ENCODE data around the gene RNF186. TPM values are rescaled to one million over a fixed set of nuclear protein-coding genes. Genes with fewer than 3 reads are reported as not detected.

The RNF186 gene
- polyA plus RNA-seq, 1 donor: 18.8 TPM

DNA sequence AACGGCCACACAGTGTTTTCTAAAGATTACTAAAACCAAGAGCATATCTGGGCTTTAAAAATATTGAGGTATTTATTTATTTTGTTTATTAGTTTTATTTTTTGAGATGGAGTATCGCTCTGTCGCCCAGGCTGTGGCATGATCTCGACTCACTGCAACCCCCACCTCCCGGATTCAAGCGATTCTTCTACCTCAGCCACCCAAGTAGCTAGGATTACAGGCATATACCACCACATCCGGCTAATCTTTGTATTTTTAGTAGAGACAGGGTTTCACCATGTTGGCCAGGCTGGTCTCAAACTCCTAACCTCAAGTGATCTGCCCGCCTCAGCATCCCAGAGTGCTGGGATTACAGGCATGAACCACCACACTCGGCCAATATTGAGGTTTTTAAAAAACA, 39.3 kb downstream of the RNF186 start:
- Histone ChIP-seq H3K36me3 (ENCODE audit: control insufficient read depth, insufficient read depth, low read length) (peaks cover 7% of the 10 kb centered on the region), H3K27me3 (ENCODE audit: control insufficient read depth, insufficient read depth, low read length) (no peaks in the 10 kb centered on the region), H3K9me3 (ENCODE audit: control insufficient read depth, low read depth, low read length) (no peaks in the 10 kb centered on the region), H3K4me1 (ENCODE audit: control insufficient read depth, insufficient read depth, low read length) (no peaks in the 10 kb centered on the region), H3K4me3 (ENCODE audit: low read length) (no peak overlapping the region), H3K27ac (ENCODE audit: low read length) (no peak overlapping the region)
- DNase-seq: no peak
- WGBS (ENCODE audit: insufficient coverage, low lambda C conversion rate): 92% methylated on average over 4 of the region's 9 CpGs

DNA sequence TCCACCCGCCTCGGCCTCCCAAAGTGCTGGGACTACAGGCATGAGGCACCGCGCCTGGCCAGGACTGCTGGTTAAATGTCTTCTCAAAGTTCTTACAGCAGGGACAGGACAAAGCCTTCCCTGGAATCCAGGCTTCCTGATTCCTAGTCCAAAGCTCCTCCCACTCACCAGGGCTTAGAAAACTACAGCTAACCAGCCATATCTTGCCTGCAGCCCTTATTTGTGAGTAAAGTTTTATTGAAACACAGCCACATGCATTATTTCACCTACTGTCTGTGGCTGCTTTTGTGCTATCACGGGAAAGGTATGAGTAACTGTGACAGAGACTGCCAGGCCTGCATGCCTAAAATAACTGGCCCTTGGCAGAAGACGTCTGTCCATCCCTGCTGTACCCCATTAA, 39.8 kb downstream of the RNF186 start:
- Histone ChIP-seq H3K27me3 (ENCODE audit: control insufficient read depth, insufficient read depth, low read length) (no peaks in the 10 kb centered on the region), H3K27ac (ENCODE audit: low read length) (no peak overlapping the region), H3K9me3 (ENCODE audit: control insufficient read depth, low read depth, low read length) (no peaks in the 10 kb centered on the region), H3K36me3 (ENCODE audit: control insufficient read depth, insufficient read depth, low read length) (peaks cover 4% of the 10 kb centered on the region), H3K4me3 (ENCODE audit: low read length) (no peak overlapping the region), H3K4me1 (ENCODE audit: control insufficient read depth, insufficient read depth, low read length) (no peaks in the 10 kb centered on the region)
- DNase-seq: no peak
- WGBS (ENCODE audit: insufficient coverage, low lambda C conversion rate): no CpG with 5 or more reads among the region's 6 CpGs

DNA sequence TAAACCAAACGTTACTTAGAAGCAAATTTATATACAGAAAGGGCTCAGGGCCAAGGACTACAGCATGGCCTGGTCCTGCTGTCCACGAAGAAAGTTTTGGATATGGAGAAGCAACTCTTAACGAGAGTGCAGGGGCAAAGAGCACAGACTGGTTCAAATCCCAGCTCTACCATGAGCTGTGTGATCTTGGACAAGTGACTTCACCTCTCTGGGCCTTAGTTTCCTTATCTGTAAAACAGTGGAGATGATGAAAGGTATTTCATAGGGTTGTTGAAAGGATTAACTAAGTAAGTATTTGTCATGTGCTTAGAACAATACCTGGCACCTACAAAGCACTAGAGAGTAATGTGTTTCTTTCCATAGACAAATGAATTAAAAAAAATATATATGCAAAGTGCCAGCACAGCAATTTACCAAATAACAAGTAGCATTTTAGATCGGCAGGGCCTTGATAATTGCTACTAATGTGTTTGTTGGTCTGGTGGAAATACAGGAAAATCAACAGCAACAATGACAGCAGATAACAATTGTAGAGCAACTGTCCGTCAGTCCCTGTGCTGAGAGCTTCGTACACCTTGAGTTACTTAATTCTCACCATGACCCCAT, 40.8 kb downstream of the RNF186 start:
- H3K9me3 ChIP-seq (ENCODE audit: control insufficient read depth, low read depth, low read length): no peaks in the 10 kb centered on the region
- H3K36me3 ChIP-seq (ENCODE audit: control insufficient read depth, insufficient read depth, low read length): peaks cover 5% of the 10 kb centered on the region
- no peaks in the 10 kb centered on the region for H3K27me3 ChIP-seq (ENCODE audit: control insufficient read depth, insufficient read depth, low read length)
- no peak overlapping the region for H3K27ac ChIP-seq (ENCODE audit: low read length)
- DNase-seq: no peak
- 80% methylated on average over 1 of the region's 6 CpGs for WGBS (ENCODE audit: insufficient coverage, low lambda C conversion rate)
- H3K4me1 ChIP-seq (ENCODE audit: control insufficient read depth, insufficient read depth, low read length): no peaks in the 10 kb centered on the region
- H3K4me3 ChIP-seq (ENCODE audit: low read length): no peak overlapping the region

DNA sequence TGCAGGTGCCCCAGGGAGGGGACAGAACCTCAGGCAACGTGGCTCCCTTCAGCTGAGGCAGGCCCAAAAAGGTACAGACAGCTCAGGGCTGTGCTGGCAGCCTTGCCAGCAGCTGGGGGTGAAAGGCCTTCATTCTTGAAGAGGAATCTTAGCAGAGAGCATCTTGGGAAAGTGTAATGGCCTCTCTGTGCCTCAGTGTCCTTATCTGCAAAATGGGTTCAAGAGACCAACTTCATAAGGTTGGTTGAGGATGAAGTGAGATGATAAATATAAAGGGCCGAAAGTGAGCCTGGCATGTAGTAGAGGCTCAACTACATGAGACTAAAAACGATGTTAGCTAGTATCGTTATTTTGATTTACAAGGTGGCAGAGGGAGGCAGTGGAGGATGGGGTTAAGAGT, 41.6 kb downstream of the RNF186 start:
- DNase-seq: no peak
- H3K4me3 ChIP-seq (ENCODE audit: low read length): no peak overlapping the region
- peaks cover 5% of the 10 kb centered on the region for H3K36me3 ChIP-seq (ENCODE audit: control insufficient read depth, insufficient read depth, low read length)
- no peak overlapping the region for H3K27ac ChIP-seq (ENCODE audit: low read length)
- no peaks in the 10 kb centered on the region for H3K27me3 ChIP-seq (ENCODE audit: control insufficient read depth, insufficient read depth, low read length)
- no peaks in the 10 kb centered on the region for H3K4me1 ChIP-seq (ENCODE audit: control insufficient read depth, insufficient read depth, low read length)
- no peaks in the 10 kb centered on the region for H3K9me3 ChIP-seq (ENCODE audit: control insufficient read depth, low read depth, low read length)
- 90% methylated on average over 2 of the region's 4 CpGs for WGBS (ENCODE audit: insufficient coverage, low lambda C conversion rate)

DNA sequence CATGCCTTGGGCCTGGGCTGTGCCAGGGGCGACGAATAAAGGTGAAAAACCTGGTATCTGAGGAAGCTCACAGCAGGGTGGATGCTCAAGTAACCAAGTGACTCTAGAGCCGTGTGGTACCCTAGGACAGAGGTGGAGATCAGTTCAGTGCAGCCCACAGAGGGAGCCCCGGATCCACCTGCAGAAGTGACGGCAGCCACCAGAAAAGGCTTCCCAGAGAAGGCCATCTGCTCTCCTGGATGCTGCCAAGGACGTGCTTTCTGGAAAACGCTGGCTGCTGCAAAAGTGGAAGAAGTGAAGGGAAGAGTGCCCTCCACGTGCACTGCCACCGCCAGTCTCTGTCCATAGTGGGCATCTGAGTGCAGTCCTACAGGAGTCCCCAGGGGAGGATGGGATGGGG, 43.0 kb downstream of the RNF186 start:
- H3K4me1 ChIP-seq (ENCODE audit: control insufficient read depth, insufficient read depth, low read length): no peaks in the 10 kb centered on the region
- no peak overlapping the region for H3K4me3 ChIP-seq (ENCODE audit: low read length)
- no peaks in the 10 kb centered on the region for H3K27me3 ChIP-seq (ENCODE audit: control insufficient read depth, insufficient read depth, low read length)
- no CpG with 5 or more reads among the region's 9 CpGs for WGBS (ENCODE audit: insufficient coverage, low lambda C conversion rate)
- H3K9me3 ChIP-seq (ENCODE audit: control insufficient read depth, low read depth, low read length): no peaks in the 10 kb centered on the region
- no peak overlapping the region for H3K27ac ChIP-seq (ENCODE audit: low read length)
- peaks cover 5% of the 10 kb centered on the region for H3K36me3 ChIP-seq (ENCODE audit: control insufficient read depth, insufficient read depth, low read length)
- no peak for DNase-seq

DNA sequence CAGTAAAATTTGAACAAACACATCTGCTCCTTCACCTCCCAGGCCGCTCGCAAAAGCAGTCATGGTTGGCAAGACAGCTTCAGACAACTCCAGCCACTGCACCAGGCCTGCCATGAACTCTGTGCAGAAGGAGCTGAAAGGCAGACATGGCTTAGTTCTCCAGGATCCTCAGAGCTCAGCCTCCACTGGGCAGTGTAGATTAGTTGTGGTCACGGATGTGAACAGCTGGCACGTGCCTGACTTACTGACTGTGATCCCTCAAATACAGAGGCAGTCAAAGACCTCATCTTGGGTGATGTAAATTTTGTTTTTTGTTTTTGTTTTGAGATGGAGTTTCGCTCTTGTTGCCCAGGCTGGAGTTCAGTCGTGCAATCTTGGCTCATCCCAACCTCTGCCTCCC, 43.7 kb downstream of the RNF186 start:
- Histone ChIP-seq H3K27ac (ENCODE audit: low read length) (no peak overlapping the region), H3K27me3 (ENCODE audit: control insufficient read depth, insufficient read depth, low read length) (no peaks in the 10 kb centered on the region), H3K36me3 (ENCODE audit: control insufficient read depth, insufficient read depth, low read length) (peaks cover 5% of the 10 kb centered on the region), H3K9me3 (ENCODE audit: control insufficient read depth, low read depth, low read length) (no peaks in the 10 kb centered on the region), H3K4me1 (ENCODE audit: control insufficient read depth, insufficient read depth, low read length) (no peaks in the 10 kb centered on the region), H3K4me3 (ENCODE audit: low read length) (no peak overlapping the region)
- no CpG with 5 or more reads among the region's 6 CpGs for WGBS (ENCODE audit: insufficient coverage, low lambda C conversion rate)
- DNase-seq: no peak

DNA sequence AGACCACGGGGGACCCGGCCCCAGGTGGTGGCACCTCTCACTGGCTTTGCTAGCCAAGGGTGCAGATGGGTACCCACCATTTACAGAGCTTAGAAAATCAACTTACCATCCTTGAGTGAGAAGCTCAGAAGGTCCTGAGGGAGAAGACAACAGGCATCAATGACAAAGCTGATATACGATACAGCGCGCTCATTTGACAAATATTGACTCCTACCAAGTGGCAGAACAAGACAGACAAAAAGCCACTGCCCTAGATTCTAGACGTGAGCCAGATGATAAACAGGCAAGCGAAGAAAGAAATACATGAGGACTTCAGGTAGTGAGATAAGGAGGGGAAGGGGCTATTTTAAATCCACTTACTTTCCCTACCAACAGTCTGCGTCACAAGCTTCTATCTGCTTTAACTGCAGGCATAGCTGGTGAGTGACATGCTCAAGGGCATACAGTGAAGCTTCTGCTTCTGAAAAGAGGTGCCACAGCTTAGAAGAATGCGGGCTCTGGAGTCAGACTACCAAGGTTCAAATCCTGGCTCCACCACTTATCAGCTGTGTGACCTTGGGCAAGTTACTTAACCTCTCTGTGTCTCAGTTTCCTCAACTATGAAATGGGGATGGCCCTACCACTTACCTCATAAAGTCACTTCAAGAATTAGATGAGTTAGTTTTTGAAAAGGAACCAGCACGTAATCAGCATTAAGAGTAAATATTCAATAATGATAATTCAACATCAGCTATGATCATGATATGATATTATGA, 44.5 kb downstream of the RNF186 start:
- H3K9me3 ChIP-seq (ENCODE audit: control insufficient read depth, low read depth, low read length): no peaks in the 10 kb centered on the region
- no peaks in the 10 kb centered on the region for H3K27me3 ChIP-seq (ENCODE audit: control insufficient read depth, insufficient read depth, low read length)
- no peaks in the 10 kb centered on the region for H3K4me1 ChIP-seq (ENCODE audit: control insufficient read depth, insufficient read depth, low read length)
- WGBS (ENCODE audit: insufficient coverage, low lambda C conversion rate): 72% methylated on average over 2 of the region's 10 CpGs
- peaks cover 5% of the 10 kb centered on the region for H3K36me3 ChIP-seq (ENCODE audit: control insufficient read depth, insufficient read depth, low read length)
- DNase-seq: no peak
- H3K4me3 ChIP-seq (ENCODE audit: low read length): no peak overlapping the region
- H3K27ac ChIP-seq (ENCODE audit: low read length): no peak overlapping the region

DNA sequence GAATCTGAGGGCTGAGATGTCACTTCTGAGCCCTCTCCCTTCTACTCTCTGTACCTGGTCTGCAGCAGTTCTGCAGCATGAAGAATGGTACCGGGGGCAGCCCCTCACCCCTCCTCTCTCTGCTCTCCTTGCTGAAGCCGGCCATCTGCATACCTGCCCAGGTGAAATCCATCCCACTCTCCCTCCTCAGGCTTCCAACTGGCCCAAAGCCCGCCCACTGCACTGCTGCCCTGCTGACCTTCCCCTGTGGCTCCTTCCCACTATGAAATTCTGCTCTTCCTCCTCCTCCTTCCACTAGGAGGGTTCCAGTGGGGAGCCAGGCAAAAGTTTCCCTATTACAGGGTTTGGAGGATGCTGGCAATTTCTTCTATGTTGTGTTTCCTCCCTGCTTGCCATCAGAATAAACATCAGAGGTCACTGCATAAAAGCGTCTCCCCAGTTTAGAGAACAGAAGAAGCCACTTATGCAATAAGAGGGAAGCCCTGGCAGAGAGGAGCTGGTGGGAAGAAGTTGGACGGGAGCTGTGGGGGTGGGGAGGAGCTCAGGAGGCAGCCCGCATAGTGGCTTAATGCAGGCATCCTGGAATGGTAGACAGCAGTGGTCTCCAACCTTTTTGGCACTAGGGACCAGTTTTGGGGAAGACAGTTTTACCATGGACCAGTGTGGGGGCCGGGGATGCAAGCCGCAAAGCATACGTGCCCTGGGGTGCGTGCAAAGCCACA, 45.7 kb downstream of the RNF186 start:
- peaks cover 5% of the 10 kb centered on the region for H3K36me3 ChIP-seq (ENCODE audit: control insufficient read depth, insufficient read depth, low read length)
- DNase-seq: no peak
- WGBS (ENCODE audit: insufficient coverage, low lambda C conversion rate): 93% methylated on average over 3 of the region's 10 CpGs
- H3K27me3 ChIP-seq (ENCODE audit: control insufficient read depth, insufficient read depth, low read length): no peaks in the 10 kb centered on the region
- H3K4me1 ChIP-seq (ENCODE audit: control insufficient read depth, insufficient read depth, low read length): peaks cover 6% of the 10 kb centered on the region
- no peak overlapping the region for H3K27ac ChIP-seq (ENCODE audit: low read length)
- no peaks in the 10 kb centered on the region for H3K9me3 ChIP-seq (ENCODE audit: control insufficient read depth, low read depth, low read length)
- no peak overlapping the region for H3K4me3 ChIP-seq (ENCODE audit: low read length)

DNA sequence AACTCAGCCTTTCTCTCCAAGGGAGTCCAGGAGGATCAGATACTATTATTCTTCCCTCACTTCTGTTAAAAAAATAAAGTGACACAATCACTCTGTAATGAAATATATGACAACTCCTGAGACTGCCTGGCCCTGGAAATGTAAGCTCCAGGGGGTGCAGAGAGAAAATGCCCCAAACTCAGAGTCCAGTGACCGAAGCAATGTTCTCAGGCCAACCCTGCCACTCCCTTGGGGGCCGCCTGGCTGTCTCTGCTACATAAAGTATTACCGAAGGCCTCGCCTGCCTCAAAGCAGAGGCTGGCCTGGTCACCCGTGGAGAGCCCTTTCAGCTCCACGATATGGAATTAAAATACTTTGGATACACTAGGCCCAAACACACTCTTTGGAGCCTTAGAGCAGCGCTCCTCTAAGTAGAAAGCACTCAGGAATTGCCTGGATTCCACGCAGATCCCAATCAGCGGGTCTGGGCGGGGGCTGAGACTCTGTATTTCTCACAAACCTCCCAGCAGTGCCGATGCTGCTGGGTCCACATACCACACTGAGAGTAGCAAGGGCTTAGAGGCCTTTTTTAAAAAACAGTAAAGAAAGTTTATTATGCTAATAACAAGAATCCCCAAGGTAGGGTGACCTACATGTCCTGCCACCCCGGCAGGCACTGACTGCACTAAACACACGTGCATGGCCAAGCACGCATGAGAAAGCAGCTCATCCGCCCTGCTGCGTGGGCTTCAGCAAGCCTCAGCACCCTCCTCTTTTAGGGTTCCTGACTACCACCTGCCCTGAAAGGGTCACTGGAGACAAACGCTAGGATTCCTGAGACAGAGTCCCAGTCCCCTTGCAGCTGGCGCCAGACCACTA, 46.5 kb downstream of the RNF186 start:
- H3K4me3 ChIP-seq (ENCODE audit: low read length): no peak overlapping the region
- H3K9me3 ChIP-seq (ENCODE audit: control insufficient read depth, low read depth, low read length): no peaks in the 10 kb centered on the region
- H3K36me3 ChIP-seq (ENCODE audit: control insufficient read depth, insufficient read depth, low read length): peaks cover 3% of the 10 kb centered on the region
- H3K27me3 ChIP-seq (ENCODE audit: control insufficient read depth, insufficient read depth, low read length): no peaks in the 10 kb centered on the region
- WGBS (ENCODE audit: insufficient coverage, low lambda C conversion rate): no CpG with 5 or more reads among the region's 18 CpGs
- H3K4me1 ChIP-seq (ENCODE audit: control insufficient read depth, insufficient read depth, low read length): peaks cover 6% of the 10 kb centered on the region
- H3K27ac ChIP-seq (ENCODE audit: low read length): no peak overlapping the region
- no peak for DNase-seq

DNA sequence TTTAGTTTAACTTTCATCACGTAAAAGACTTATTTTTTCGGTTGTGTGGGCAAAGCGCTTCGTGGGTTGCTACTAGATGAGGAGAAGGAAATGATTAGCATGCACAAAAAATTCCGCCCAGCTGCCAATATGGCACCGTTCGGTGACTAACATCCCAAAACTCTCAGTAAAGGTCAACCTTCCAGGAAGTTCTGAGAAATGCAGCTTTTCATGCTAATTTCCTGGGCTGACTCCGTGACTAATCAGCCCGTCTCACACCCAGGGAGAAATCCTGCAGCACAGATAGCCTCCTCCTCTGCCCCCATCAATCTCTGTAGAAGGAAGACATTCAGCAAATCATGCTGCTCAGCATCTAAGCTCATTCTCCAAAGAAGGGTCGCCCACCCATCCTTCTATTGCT, 49.5 kb downstream of the RNF186 start:
- Histone ChIP-seq H3K4me1 (ENCODE audit: control insufficient read depth, insufficient read depth, low read length) (peaks cover 6% of the 10 kb centered on the region), H3K27me3 (ENCODE audit: control insufficient read depth, insufficient read depth, low read length) (no peaks in the 10 kb centered on the region), H3K9me3 (ENCODE audit: control insufficient read depth, low read depth, low read length) (no peaks in the 10 kb centered on the region), H3K27ac (ENCODE audit: low read length) (peak overlapping the region; percentile 64), H3K36me3 (ENCODE audit: control insufficient read depth, insufficient read depth, low read length) (peaks cover 3% of the 10 kb centered on the region), H3K4me3 (ENCODE audit: low read length) (no peak overlapping the region)
- no peak for DNase-seq
- WGBS (ENCODE audit: insufficient coverage, low lambda C conversion rate): no CpG with 5 or more reads among the region's 10 CpGs

Data from large intestine (tissue), 3 donors.